GM12872 (cell line): ENCODE results near the gene DCN.

ENCODE experiments used
- CTCF ChIP-seq: IDR thresholded peaks from 3 replicates; pipeline ENCODE4 v1.5.1; 2011; ENCODE audit warnings: low read depth, mild to moderate bottlenecking, low read length, moderate library complexity; ENCODE audit not compliant: insufficient read depth

The DCN gene

GRCh38 chr12:91182636-91183455 is at the start of gene DCN:
TSS of gene DCN (minus strand) at chr12:91182817. CDS start at chr12:91178552, 4,265 bp downstream.
- TF ChIP-seq CTCF, result no peak

GRCh38 chr12:91230841-91231240 is 48.2 kb upstream of the DCN start:
- no peak for TF ChIP-seq CTCF

GRCh38 chr12:91226951-91227350 is 44.3 kb upstream of the DCN start:
- no peak for TF ChIP-seq CTCF

GRCh38 chr12:91225316-91225715 is 42.7 kb upstream of the DCN start:
- TF ChIP-seq CTCF, result no peak

- TF ChIP-seq CTCF, result no peak
These were observed 41.8 kb upstream of the DCN start for GRCh38 chr12:91224401-91224800.

GRCh38 chr12:91222746-91223145 is 40.1 kb upstream of the DCN start:
- TF ChIP-seq CTCF, result no peak

- no peak for TF ChIP-seq CTCF
These were observed 37.3 kb upstream of the DCN start for GRCh38 chr12:91219919-91220318.

- TF ChIP-seq CTCF, result no peak
These were observed 36.9 kb upstream of the DCN start for GRCh38 chr12:91219511-91219910.
